Ishikawa (cell line): ENCODE measurements around the gene KBTBD6.

Experiments used
- CEBPB ChIP-seq: IDR thresholded peaks from 2 replicates; pipeline ENCODE4 v1.6.1; 2012
- CREB1 ChIP-seq: IDR thresholded peaks from 2 replicates; pipeline ENCODE4 v1.6.1; 2012; ENCODE audit warnings: low read depth
- EGR1 ChIP-seq: IDR thresholded peaks from 2 replicates; pipeline ENCODE4 v1.6.1; 2012
- EP300 ChIP-seq: IDR thresholded peaks from 2 replicates; pipeline ENCODE4 v1.6.1; 2012; ENCODE audit warnings: borderline replicate concordance
- FOXM1 ChIP-seq: IDR thresholded peaks from 2 replicates; pipeline ENCODE4 v1.6.1; 2012; ENCODE audit warnings: low read depth, borderline replicate concordance
- NFIC ChIP-seq: IDR thresholded peaks from 2 replicates; pipeline ENCODE4 v1.6.1; 2012
- RAD21 ChIP-seq: IDR thresholded peaks from 2 replicates; pipeline ENCODE4 v1.6.1; 2012; ENCODE audit warnings: low read depth
- TAF1 ChIP-seq: IDR thresholded peaks from 2 replicates; pipeline ENCODE4 v1.6.1; 2012; ENCODE audit warnings: low read depth, mild to moderate bottlenecking
- TCF12 ChIP-seq: IDR thresholded peaks from 2 replicates; pipeline ENCODE4 v1.6.1; 2012; ENCODE audit warnings: low read depth
- TEAD4 ChIP-seq: IDR thresholded peaks from 2 replicates; pipeline ENCODE4 v1.6.1; 2012
- YY1 ChIP-seq: IDR thresholded peaks from 2 replicates; pipeline ENCODE4 v1.6.1; 2012; ENCODE audit warnings: low read depth
- ZBTB7A ChIP-seq: IDR thresholded peaks from 2 replicates; pipeline ENCODE4 v1.6.1; 2012; ENCODE audit warnings: low read depth
- TF ChIP-seq, protein P1 (sequence below): IDR thresholded peaks from 2 replicates; pipeline ENCODE4 v1.6.1; 2012
- TF ChIP-seq, protein P2 (sequence below): IDR thresholded peaks from 2 replicates; pipeline ENCODE4 v1.6.1; 2012
- TF ChIP-seq, protein P3 (sequence below): IDR thresholded peaks from 2 replicates; pipeline ENCODE4 v1.6.1; 2012; ENCODE audit warnings: low read depth, mild to moderate bottlenecking

Gene KBTBD6

DNA sequence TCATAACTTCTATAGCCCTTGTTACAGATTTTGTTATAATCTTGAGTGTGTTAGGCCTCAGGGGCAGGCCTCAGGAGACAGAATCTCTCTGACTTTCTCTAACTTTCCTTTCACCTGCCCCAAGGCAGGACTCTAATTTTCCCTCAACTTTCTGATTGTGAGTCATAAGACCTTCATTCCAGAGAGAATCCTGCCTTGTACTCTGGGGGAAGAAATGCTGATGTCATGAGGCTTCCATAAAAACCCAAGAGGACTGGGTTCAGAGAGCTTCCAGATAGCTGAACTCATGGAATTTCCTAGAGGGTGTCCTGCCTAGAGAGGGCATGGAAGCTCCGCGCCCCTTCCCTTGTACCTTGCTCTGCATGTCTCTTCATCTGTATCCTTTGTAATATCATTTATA lies 5.3 kb upstream of the KBTBD6 start:
- TF ChIP-seq RAD21, result no peak
- TF ChIP-seq YY1, result no peak
- TF ChIP-seq TEAD4, result no peak
- TF ChIP-seq TAF1, result no peak
- TF ChIP-seq CEBPB, result no peak
- TF ChIP-seq, protein P1, sequence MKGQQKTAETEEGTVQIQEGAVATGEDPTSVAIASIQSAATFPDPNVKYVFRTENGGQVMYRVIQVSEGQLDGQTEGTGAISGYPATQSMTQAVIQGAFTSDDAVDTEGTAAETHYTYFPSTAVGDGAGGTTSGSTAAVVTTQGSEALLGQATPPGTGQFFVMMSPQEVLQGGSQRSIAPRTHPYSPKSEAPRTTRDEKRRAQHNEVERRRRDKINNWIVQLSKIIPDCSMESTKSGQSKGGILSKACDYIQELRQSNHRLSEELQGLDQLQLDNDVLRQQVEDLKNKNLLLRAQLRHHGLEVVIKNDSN, result no peak
- TF ChIP-seq NFIC, result no peak
- TF ChIP-seq TCF12, result no peak
- no peak for TF ChIP-seq EP300
- no peak for TF ChIP-seq FOXM1
- no peak for TF ChIP-seq EGR1
- TF ChIP-seq, protein P2, sequence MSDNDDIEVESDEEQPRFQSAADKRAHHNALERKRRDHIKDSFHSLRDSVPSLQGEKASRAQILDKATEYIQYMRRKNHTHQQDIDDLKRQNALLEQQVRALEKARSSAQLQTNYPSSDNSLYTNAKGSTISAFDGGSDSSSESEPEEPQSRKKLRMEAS, result no peak
- no peak for TF ChIP-seq CREB1
- TF ChIP-seq ZBTB7A, result no peak

DNA sequence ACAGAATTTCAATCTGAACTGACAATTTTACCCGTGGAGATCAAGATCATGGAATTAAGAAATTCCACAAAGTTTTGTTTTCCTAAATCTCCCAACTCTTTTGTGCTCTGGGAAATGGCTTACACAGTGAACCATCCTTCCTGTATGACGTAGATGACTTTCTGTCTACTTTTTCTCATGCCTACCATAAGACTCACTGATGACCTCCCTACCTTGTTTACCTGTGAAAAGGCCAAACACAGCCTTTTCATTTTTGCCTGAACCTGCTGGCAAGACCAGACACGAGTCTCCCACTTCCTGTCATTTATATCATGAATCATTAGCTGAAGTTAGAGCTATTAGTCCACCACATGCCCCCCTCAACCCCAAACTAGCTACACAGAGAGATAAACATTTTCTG lies 4.6 kb upstream of the KBTBD6 start:
- no peak for TF ChIP-seq TAF1

DNA sequence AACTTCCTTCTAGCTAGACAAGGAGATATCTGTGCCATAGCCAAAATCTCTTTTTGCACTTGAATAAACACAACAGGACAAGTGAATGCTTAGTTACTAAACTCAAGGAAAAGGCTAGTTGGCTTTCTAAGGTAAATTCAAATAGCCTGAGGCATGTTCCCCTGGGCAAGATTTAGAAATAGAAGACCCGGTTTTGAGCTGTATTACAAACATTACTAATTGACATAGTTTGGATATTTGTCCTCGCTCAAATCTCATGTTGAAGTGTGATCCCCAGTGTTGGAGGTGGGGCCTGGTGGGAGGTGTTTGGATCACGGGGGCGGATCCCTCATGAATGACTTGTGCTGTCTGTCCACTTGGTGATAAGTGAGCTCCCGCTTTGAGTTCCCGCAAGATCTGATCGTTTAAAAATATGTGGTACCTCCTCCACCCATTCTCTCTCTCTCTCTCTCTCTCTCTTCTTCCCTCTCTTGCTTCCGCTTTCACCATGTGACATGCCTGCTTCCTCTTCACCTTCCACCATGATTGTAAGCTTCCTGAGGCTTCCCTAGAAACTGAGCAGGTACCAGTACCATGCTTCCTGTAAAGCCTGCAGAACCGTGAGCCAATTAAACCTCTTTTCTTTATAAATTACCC lies 3.9 kb upstream of the KBTBD6 start:
- TF ChIP-seq CREB1, result no peak
- TF ChIP-seq NFIC, result no peak
- TF ChIP-seq, protein P1, result no peak
- TF ChIP-seq TEAD4, result no peak
- TF ChIP-seq EGR1, result no peak
- TF ChIP-seq, protein P2, result no peak
- TF ChIP-seq YY1, result no peak

DNA sequence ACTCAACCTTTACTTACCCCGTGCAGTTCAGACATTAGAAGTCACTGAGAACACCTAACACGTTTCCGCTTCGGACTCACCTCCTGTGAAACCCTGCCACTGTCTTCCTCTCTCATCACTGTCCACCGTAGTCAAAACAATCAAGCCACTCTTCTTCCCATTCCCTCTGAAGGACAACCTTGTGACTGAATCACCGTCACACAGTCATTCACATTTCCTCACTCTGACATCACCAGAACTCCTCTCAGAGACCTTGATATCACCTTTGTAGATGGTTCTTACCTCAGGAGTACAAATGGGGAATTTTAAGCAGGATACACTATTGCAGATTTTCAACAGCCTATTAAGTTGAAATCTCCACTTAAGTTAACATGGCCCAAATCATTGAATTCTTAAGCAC lies 1.3 kb upstream of the KBTBD6 start:
- TF ChIP-seq NFIC (no peak), EGR1 (no peak), EP300 (no peak), ZBTB7A (no peak), CREB1 (no peak), TCF12 (no peak), FOXM1 (no peak), YY1 (no peak)
- TF ChIP-seq, protein P2, result no peak
- TF ChIP-seq, protein P3, sequence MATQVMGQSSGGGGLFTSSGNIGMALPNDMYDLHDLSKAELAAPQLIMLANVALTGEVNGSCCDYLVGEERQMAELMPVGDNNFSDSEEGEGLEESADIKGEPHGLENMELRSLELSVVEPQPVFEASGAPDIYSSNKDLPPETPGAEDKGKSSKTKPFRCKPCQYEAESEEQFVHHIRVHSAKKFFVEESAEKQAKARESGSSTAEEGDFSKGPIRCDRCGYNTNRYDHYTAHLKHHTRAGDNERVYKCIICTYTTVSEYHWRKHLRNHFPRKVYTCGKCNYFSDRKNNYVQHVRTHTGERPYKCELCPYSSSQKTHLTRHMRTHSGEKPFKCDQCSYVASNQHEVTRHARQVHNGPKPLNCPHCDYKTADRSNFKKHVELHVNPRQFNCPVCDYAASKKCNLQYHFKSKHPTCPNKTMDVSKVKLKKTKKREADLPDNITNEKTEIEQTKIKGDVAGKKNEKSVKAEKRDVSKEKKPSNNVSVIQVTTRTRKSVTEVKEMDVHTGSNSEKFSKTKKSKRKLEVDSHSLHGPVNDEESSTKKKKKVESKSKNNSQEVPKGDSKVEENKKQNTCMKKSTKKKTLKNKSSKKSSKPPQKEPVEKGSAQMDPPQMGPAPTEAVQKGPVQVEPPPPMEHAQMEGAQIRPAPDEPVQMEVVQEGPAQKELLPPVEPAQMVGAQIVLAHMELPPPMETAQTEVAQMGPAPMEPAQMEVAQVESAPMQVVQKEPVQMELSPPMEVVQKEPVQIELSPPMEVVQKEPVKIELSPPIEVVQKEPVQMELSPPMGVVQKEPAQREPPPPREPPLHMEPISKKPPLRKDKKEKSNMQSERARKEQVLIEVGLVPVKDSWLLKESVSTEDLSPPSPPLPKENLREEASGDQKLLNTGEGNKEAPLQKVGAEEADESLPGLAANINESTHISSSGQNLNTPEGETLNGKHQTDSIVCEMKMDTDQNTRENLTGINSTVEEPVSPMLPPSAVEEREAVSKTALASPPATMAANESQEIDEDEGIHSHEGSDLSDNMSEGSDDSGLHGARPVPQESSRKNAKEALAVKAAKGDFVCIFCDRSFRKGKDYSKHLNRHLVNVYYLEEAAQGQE, result no peak

DNA sequence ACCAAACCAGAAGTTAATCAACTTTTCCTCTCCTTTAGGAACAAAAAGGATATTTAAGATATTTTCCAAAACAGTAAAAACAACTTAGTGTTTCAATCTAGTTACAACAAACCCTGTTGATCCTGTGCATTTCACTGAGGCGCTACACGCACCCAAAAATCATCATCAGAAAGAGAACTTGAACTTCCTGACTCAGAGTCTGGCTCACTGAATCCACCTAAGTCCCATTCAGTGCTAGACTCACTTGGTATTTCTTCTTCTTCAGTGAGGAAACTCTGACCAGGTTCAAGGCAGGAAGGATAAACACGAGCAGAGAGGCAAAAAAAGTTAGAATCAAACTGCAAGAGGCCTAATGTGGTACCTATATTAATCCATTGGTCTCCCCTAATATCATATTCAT lies 2.2 kb downstream of the KBTBD6 start:
- TF ChIP-seq FOXM1 (no peak), NFIC (no peak)

DNA sequence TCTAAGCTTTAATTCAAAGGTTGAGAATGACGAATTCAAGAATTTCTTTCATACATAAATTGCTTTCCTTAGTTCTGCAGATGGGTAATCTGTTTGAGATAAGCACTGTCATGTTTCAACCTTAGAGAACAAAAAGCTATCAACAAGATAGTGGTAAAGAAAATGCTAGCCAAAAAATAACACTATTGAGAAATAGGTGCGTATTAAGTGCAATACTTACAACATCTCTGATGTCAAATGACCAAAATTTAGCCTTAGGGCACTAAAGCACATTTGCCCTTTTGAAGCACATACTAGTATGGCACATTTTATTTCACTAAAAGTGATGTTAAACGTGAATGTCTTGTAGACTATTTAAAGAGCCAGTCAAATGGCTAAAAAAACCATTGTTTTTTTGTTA lies 4.9 kb downstream of the KBTBD6 start:
- TF ChIP-seq EP300 (no peak), TEAD4 (no peak), YY1 (no peak), NFIC (no peak), FOXM1 (no peak), EGR1 (no peak)
- TF ChIP-seq, protein P3, result no peak

DNA sequence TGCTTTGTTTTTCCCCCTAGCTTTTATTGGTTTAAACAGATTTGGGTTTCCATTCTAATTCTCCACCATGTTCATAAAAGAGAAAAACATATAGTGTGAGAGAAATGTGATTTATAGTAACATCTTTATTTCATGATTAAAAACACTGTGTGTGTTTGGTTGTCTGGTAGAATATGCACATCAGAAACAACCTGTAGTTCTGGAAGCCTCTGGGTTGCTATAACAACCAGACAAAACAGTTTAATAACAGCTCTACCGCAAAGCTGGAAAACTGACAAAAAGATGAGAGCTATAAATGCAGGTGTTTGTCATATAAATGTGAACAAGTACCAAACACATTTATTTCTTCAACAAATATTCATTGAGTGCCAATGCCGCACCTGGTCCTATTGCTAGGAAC lies 9.8 kb downstream of the KBTBD6 start:
- no peak for TF ChIP-seq NFIC
- TF ChIP-seq CEBPB, result no peak
- TF ChIP-seq, protein P1, result no peak
- TF ChIP-seq YY1, result no peak
- no peak for TF ChIP-seq TEAD4
- no peak for TF ChIP-seq TCF12
- TF ChIP-seq TAF1, result no peak
- TF ChIP-seq EP300, result no peak
- no peak for TF ChIP-seq EGR1
- TF ChIP-seq CREB1, result no peak
- TF ChIP-seq, protein P2, result no peak
- no peak for TF ChIP-seq RAD21
- TF ChIP-seq FOXM1, result no peak
- no peak for TF ChIP-seq ZBTB7A
- TF ChIP-seq, protein P3, result no peak
